HEK293T (cell line): ENCODE data around the gene CTU1.

ENCODE experiments used
- CTCF ChIA-PET: fragments of 350-600 bp; formaldehyde crosslinking; extraction: SDS; loops from one replicate; lab custom pipeline; 2021; ENCODE audit warnings: antibody characterized with exemption, inconsistent platforms; lab: Yijun Ruan, JAX
- POLR2A ChIA-PET: fragments of 350-600 bp; formaldehyde crosslinking; extraction: SDS; loops from one replicate; lab custom pipeline; 2020; ENCODE audit warnings: antibody characterized with exemption, inconsistent platforms; lab: Yijun Ruan, JAX
- DNase-seq: peaks from one replicate; pipeline ENCODE4 v3.0.0; 2012; ENCODE audit warnings: mixed read lengths; ENCODE audit errors: extremely low spot score
- ARNT ChIP-seq: fragments of 450-650 bp; IDR thresholded peaks from 2 replicates; pipeline ENCODE4 v1.6.1; 2017; ENCODE audit warnings: mild to moderate bottlenecking
- BHLHE40 ChIP-seq: fragments of 450-650 bp; IDR thresholded peaks from 2 replicates; pipeline ENCODE4 v1.6.1; 2016; ENCODE audit warnings: mild to moderate bottlenecking, moderate library complexity, borderline replicate concordance
- CTBP1 ChIP-seq: fragments of 450-650 bp; IDR thresholded peaks from 2 replicates; pipeline ENCODE4 v1.6.1; 2016; ENCODE audit warnings: borderline replicate concordance
- ELF4 ChIP-seq: fragments of 450-650 bp; IDR thresholded peaks from 2 replicates; pipeline ENCODE4 v1.6.1; 2017; ENCODE audit warnings: antibody characterized with exemption
- FOXA1 ChIP-seq: fragments of 450-650 bp; IDR thresholded peaks from 2 replicates; pipeline ENCODE4 v1.6.1; 2016; ENCODE audit warnings: mild to moderate bottlenecking
- FOXK2 ChIP-seq: fragments of 450-650 bp; IDR thresholded peaks from 2 replicates; pipeline ENCODE4 v1.6.1; 2016; ENCODE audit warnings: mild to moderate bottlenecking
- FOXM1 ChIP-seq: fragments of 450-650 bp; IDR thresholded peaks from 2 replicates; pipeline ENCODE4 v1.6.1; 2017; ENCODE audit warnings: mild to moderate bottlenecking, borderline replicate concordance
- HDGF ChIP-seq: fragments of 450-650 bp; IDR thresholded peaks from 2 replicates; pipeline ENCODE4 v1.6.1; 2017; ENCODE audit warnings: antibody characterized with exemption, borderline replicate concordance
- L3MBTL2 ChIP-seq: fragments of 450-650 bp; conservative IDR thresholded peaks from 2 replicates; pipeline ENCODE4 v1.6.1; 2016; ENCODE audit warnings: mild to moderate bottlenecking
- LEF1 ChIP-seq: fragments of 450-650 bp; IDR thresholded peaks from 2 replicates; pipeline ENCODE4 v1.6.1; 2017; ENCODE audit warnings: mild to moderate bottlenecking, borderline replicate concordance
- NFRKB ChIP-seq: fragments of 450-650 bp; IDR thresholded peaks from 2 replicates; pipeline ENCODE4 v1.6.1; 2016; ENCODE audit warnings: mild to moderate bottlenecking, moderate library complexity
- SP1 ChIP-seq: fragments of 450-650 bp; IDR thresholded peaks from 2 replicates; pipeline ENCODE4 v1.6.1; 2017
- SUZ12 ChIP-seq: fragments of 450-650 bp; IDR thresholded peaks from 2 replicates; pipeline ENCODE4 v1.6.1; 2016; ENCODE audit warnings: mild to moderate bottlenecking
- TARDBP ChIP-seq: fragments of 450-650 bp; IDR thresholded peaks from 2 replicates; pipeline ENCODE4 v1.6.1; 2016
- ZNF384 ChIP-seq: fragments of 450-650 bp; IDR thresholded peaks from 2 replicates; pipeline ENCODE4 v1.6.1; 2016
- TF ChIP-seq, protein P1 (sequence below): fragments of 450-650 bp; IDR thresholded peaks from 2 replicates; pipeline ENCODE4 v1.6.1; 2016

CTU1 gene

DNA sequence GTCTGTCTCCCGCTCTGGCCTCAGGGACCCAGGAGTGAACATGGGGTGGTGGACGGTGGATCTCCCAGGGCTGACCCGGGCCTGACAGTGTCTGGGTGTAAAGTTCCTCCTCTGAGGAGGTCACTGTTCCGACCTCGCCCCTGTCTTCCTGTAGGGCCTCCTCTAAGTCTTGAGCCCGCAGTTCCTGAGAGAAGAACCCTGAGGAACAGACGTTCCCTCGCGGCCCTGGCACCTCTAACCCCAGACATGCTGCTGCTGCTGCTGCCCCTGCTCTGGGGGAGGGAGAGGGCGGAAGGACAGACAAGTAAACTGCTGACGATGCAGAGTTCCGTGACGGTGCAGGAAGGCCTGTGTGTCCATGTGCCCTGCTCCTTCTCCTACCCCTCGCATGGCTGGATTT, 16.5 kb upstream of the CTU1 start, which contains the start of gene SIGLEC9:
Gene SIGLEC9 (plus strand): TSS at position 178 of the 400 bp plus-strand sequence. CDS start 69 bp downstream, at position 247.
- ChIA-PET CTCF (no interaction called here), POLR2A (interaction anchor here (0.5 kb wide), 1 partner anchor 35 kb away, joined by 3 read pairs; no protein-coding TSS in a partner anchor)
- no peak for DNase-seq
- no peak for TF ChIP-seq BHLHE40
- no peak for TF ChIP-seq TARDBP
- TF ChIP-seq, protein P1, sequence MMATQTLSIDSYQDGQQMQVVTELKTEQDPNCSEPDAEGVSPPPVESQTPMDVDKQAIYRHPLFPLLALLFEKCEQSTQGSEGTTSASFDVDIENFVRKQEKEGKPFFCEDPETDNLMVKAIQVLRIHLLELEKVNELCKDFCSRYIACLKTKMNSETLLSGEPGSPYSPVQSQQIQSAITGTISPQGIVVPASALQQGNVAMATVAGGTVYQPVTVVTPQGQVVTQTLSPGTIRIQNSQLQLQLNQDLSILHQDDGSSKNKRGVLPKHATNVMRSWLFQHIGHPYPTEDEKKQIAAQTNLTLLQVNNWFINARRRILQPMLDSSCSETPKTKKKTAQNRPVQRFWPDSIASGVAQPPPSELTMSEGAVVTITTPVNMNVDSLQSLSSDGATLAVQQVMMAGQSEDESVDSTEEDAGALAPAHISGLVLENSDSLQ, result no peak
- no peak for TF ChIP-seq HDGF

DNA sequence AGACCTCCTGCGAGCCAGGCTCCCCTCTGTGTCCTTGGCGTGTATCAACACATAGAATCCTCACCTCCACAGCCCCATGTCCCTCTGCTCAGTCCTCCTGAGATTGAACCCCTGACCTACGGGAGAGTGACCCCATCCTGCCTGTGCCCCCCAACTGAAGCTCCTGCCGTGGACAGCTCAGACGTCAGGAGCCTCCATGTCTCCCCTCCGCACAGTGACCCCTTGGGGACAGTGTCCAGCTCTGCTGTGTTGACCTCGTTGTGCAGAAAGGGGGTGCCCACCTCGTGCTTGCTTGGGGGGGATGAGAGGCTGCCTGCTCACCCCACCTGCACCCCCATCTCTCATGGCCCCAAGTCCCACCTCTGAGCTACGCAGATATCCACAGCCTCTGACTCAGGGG, 16.0 kb upstream of the CTU1 start:
- POLR2A ChIA-PET, result interaction anchor here (0.5 kb wide), 1 partner anchor 36 kb away, joined by 3 read pairs; no protein-coding TSS in a partner anchor
- DNase-seq, result no peak
- no peak for TF ChIP-seq ARNT
- no peak for TF ChIP-seq SUZ12
- TF ChIP-seq SP1, result no peak
- TF ChIP-seq ELF4, result no peak
- TF ChIP-seq, protein P1, result no peak
- TF ChIP-seq ZNF384, result no peak
- TF ChIP-seq HDGF, result no peak
- TF ChIP-seq FOXM1, result no peak
- no peak for TF ChIP-seq FOXA1
- TF ChIP-seq BHLHE40, result no peak
- no peak for TF ChIP-seq L3MBTL2
- TF ChIP-seq NFRKB, result no peak
- TF ChIP-seq LEF1, result no peak
- no peak for TF ChIP-seq FOXK2
- CTCF ChIA-PET, result no interaction called here

DNA sequence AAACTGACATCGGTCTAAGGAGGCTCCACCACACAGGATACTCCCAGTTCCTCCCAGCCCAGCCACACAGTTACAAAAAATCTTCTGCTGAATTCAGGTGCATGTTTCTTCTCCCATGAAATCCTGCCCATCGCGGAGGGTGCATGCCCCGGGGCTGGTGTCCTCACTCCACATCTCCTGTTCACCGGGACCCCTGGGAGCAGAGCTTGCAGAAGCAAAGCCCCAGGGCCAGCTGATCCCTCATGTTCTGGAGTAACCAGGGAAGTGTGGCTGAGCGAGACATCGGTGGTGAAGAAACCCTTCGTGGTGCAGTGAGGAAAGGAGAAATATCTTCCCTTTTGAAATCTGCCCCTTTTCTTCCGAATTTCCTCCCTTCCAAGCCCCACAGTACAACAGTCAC, 15.6 kb upstream of the CTU1 start:
- ChIA-PET CTCF (no interaction called here), POLR2A (no interaction called here)
- no peak for DNase-seq
- TF ChIP-seq ELF4, result no peak
- TF ChIP-seq SUZ12, result no peak
- no peak for TF ChIP-seq L3MBTL2
- TF ChIP-seq TARDBP, result no peak
- TF ChIP-seq ARNT, result no peak
- TF ChIP-seq SP1, result no peak
- TF ChIP-seq FOXA1, result no peak
- no peak for TF ChIP-seq ZNF384
- TF ChIP-seq LEF1, result no peak
- no peak for TF ChIP-seq CTBP1
- no peak for TF ChIP-seq FOXM1
- TF ChIP-seq HDGF, result no peak

DNA sequence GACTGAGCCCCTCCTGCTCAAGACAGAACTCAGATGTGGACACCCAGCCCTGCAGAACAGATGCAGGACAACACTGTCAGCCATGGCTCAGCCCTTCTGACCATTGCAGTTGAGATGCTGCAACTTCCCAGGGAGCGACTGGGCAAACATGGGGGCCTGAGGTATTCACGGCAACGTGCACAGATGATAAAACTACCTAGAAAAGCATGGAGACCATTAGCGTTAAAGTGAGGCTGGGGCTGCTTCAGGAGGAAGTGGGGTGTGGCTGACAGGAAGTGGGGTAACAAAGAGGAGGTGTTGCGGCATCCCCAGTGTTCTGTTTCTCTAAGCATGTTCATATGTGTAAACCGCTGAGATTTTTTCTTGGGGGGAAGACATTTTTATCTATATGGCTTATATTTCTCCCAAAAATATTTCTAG, 15.2 kb upstream of the CTU1 start:
- ChIA-PET POLR2A (no interaction called here), CTCF (no interaction called here)
- no peak for DNase-seq
- no peak for TF ChIP-seq FOXM1
- no peak for TF ChIP-seq SP1
- no peak for TF ChIP-seq ZNF384
- no peak for TF ChIP-seq ELF4
- no peak for TF ChIP-seq NFRKB
- no peak for TF ChIP-seq LEF1
- TF ChIP-seq FOXA1, result no peak
- no peak for TF ChIP-seq CTBP1
- TF ChIP-seq SUZ12, result no peak
- no peak for TF ChIP-seq ARNT
- TF ChIP-seq HDGF, result no peak
- TF ChIP-seq, protein P1, result no peak

DNA sequence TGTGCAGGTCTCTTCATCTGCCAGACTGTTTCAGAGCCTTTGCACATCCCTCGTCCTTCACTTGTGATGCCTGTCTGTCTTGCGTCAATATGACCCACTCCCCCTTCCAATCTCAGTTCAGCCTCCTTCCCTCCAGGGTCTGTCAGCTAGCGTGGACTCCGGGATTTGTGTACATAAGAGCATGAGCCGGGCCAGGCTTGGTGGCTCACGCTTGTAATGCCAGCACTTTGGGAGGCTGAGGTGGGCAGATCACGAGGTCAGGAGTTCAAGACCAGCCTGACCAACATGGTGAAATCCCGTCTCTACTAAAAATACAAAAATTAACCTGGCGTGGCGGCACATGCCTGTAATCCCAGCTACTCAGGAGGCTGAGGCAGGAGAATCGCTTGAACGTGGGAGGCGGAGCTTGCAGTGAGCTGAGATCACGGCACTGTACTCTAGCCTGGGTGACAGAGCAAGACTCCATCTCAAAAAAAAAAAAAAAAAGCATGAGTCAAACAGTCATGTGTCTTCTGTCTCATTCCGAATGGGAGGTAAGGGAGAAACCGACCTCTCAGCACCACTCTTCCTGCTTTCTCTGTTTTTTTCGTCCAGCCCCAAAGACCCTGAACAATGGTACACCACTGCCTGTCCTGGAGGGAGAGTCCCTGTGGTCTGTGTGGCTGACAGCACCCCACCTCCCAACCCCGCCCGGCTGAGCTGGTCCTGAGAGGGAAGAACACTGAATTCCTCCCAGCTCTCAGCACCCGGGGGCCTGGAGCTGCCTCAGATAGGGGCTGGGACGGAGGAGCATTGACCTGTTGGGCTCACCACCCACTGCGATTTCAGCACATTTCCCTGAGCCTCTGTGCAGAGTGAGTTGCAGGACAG, 14.1 kb upstream of the CTU1 start:
- DNase-seq, result no peak
- CTCF ChIA-PET, result no interaction called here
- TF ChIP-seq L3MBTL2 (no peak), ELF4 (no peak), TARDBP (no peak), FOXM1 (no peak), BHLHE40 (no peak), NFRKB (no peak), SUZ12 (no peak), FOXA1 (no peak), CTBP1 (no peak), ARNT (no peak), ZNF384 (no peak), HDGF (no peak), FOXK2 (no peak), SP1 (no peak), LEF1 (no peak)
- TF ChIP-seq, protein P1, result no peak
- POLR2A ChIA-PET, result no interaction called here
